MM.1S (cell line): ENCODE measurements around the gene CCDC146.

Experiments
- DNase-seq: peaks from one replicate; pipeline ENCODE4 v3.0.0-alpha.2; 2015
- H2AFZ ChIP-seq: fragments of 300-600 bp; sonication (generic); 2 replicates; pipeline ENCODE4 v1.6.0; 2016; ENCODE audit warnings: antibody characterized with exemption, low read length
- H3F3A ChIP-seq: fragments of 300-600 bp; sonication (generic); 2 replicates; pipeline ENCODE4 v1.6.1; 2016; ENCODE audit warnings: mild to moderate bottlenecking, antibody characterized with exemption, low read length, moderate library complexity, mixed read lengths; ENCODE audit not compliant: insufficient read depth
- H3K27ac ChIP-seq: fragments of 300-600 bp; sonication (generic); 2 replicates; pipeline ENCODE4 v1.5.1; 2016; ENCODE audit warnings: mild to moderate bottlenecking, low read length
- H3K27me3 ChIP-seq: fragments of 300-600 bp; sonication (generic); replicated peaks from 2 replicates; pipeline ENCODE4 v1.6.0; 2016; ENCODE audit warnings: low read length; ENCODE audit not compliant: insufficient read depth
- H3K36me3 ChIP-seq: fragments of 300-600 bp; sonication (generic); replicated peaks from 2 replicates; pipeline ENCODE4 v1.6.1; 2016; ENCODE audit warnings: mild to moderate bottlenecking, low read length, mixed read lengths; ENCODE audit not compliant: insufficient read depth
- H3K4me1 ChIP-seq: fragments of 300-600 bp; sonication (generic); 2 replicates; pipeline ENCODE4 v1.6.1; 2016; ENCODE audit warnings: low read length, mixed read lengths
- H3K4me2 ChIP-seq: fragments of 300-600 bp; sonication (generic); 2 replicates; pipeline ENCODE4 v1.6.0; 2016; ENCODE audit warnings: low read depth, low read length
- H3K4me3 ChIP-seq: fragments of 300-600 bp; sonication (generic); 2 replicates; pipeline ENCODE4 v1.5.1; 2016; ENCODE audit warnings: low read length, mixed read lengths
- H3K79me2 ChIP-seq: fragments of 300-600 bp; sonication (generic); 2 replicates; pipeline ENCODE4 v1.6.1; 2016; ENCODE audit warnings: mixed run types, low read length, mixed read lengths
- H3K9ac ChIP-seq: fragments of 300-600 bp; sonication (generic); 2 replicates; pipeline ENCODE4 v1.6.1; 2016; ENCODE audit warnings: low read length, mixed read lengths
- H3K9me2 ChIP-seq: fragments of 300-600 bp; sonication (generic); replicated peaks from 2 replicates; pipeline ENCODE4 v1.6.1; 2016; ENCODE audit warnings: mild to moderate bottlenecking, low read length, mixed read lengths; ENCODE audit not compliant: insufficient read depth
- H3K9me3 ChIP-seq: fragments of 300-600 bp; sonication (generic); replicated peaks from 2 replicates; pipeline ENCODE4 v1.6.1; 2016; ENCODE audit warnings: mild to moderate bottlenecking, low read length, mixed read lengths; ENCODE audit not compliant: insufficient read depth
- H4K20me1 ChIP-seq: fragments of 300-600 bp; sonication (generic); 2 replicates; pipeline ENCODE4 v1.6.1; 2016; ENCODE audit warnings: mild to moderate bottlenecking, low read length, moderate library complexity, mixed read lengths; ENCODE audit not compliant: insufficient read depth
- CTCF ChIP-seq: fragments of 300-600 bp; sonication (generic); IDR thresholded peaks from 2 replicates; pipeline ENCODE4 v1.5.1; 2016; ENCODE audit warnings: antibody characterized with exemption, low read length, mixed read lengths
- EZH2 ChIP-seq: fragments of 300-600 bp; sonication (generic); optimal IDR thresholded peaks from 2 replicates; pipeline ENCODE3; 2017; ENCODE audit warnings: low read depth, mild to moderate bottlenecking, antibody characterized with exemption, low read length, mixed read lengths
- EZH2phosphoT487 ChIP-seq: fragments of 300-600 bp; sonication (generic); IDR thresholded peaks from 2 replicates; pipeline ENCODE4 v1.6.1; 2018; ENCODE audit warnings: antibody characterized with exemption, low read length

Gene CCDC146

GRCh38 chr7:77181015-77181595 lies 58.7 kb downstream of the CCDC146 start:
- H3K9ac ChIP-seq, result no peak overlapping the region
- H3K9me3 ChIP-seq, result no peaks in the 10 kb centered on the region

GRCh38 chr7:77181734-77182133 lies 59.3 kb downstream of the CCDC146 start:
- no peak for DNase-seq
- H3K9me3 ChIP-seq, result no peaks in the 10 kb centered on the region
- H3K36me3 ChIP-seq, result no peaks in the 10 kb centered on the region
- no peaks in the 10 kb centered on the region for H3K4me1 ChIP-seq
- H2AFZ ChIP-seq, result no peak overlapping the region
- H3K9me2 ChIP-seq, result no peaks in the 10 kb centered on the region
- H3K4me3 ChIP-seq, result no peak overlapping the region
- TF ChIP-seq EZH2phosphoT487, result no peak
- TF ChIP-seq CTCF, result no peak
- no peak for TF ChIP-seq EZH2
- no peaks in the 10 kb centered on the region for H3K27me3 ChIP-seq
- H3F3A ChIP-seq, result no peaks in the 10 kb centered on the region
- no peaks in the 10 kb centered on the region for H4K20me1 ChIP-seq
- no peak overlapping the region for H3K4me2 ChIP-seq
- H3K27ac ChIP-seq, result no peak overlapping the region
- no peaks in the 10 kb centered on the region for H3K79me2 ChIP-seq
- H3K9ac ChIP-seq, result no peak overlapping the region

More at GRCh38 chr7:77181015-77181595, 58.7 kb downstream of the CCDC146 start:
- no peak overlapping the region for H2AFZ ChIP-seq
- no peaks in the 10 kb centered on the region for H3K9me2 ChIP-seq
- DNase-seq, result no peak
- H3K4me1 ChIP-seq, result no peaks in the 10 kb centered on the region
- H3K36me3 ChIP-seq, result no peaks in the 10 kb centered on the region
- no peaks in the 10 kb centered on the region for H3K27me3 ChIP-seq
- no peak for TF ChIP-seq CTCF
- TF ChIP-seq EZH2, result no peak
- no peak for TF ChIP-seq EZH2phosphoT487
- H3K27ac ChIP-seq, result no peak overlapping the region
- H3F3A ChIP-seq, result no peaks in the 10 kb centered on the region
- H3K4me2 ChIP-seq, result no peak overlapping the region
- no peaks in the 10 kb centered on the region for H3K79me2 ChIP-seq
- no peaks in the 10 kb centered on the region for H4K20me1 ChIP-seq
- no peak overlapping the region for H3K4me3 ChIP-seq

- H3K4me2 ChIP-seq, result no peak overlapping the region
- no peaks in the 10 kb centered on the region for H3K36me3 ChIP-seq
- H3K9me2 ChIP-seq, result no peaks in the 10 kb centered on the region
- no peaks in the 10 kb centered on the region for H3K9me3 ChIP-seq
- H3K4me1 ChIP-seq, result no peaks in the 10 kb centered on the region
- H4K20me1 ChIP-seq, result no peaks in the 10 kb centered on the region
- H3K4me3 ChIP-seq, result no peak overlapping the region
- H3K9ac ChIP-seq, result no peak overlapping the region
- H3K27ac ChIP-seq, result no peak overlapping the region
- no peaks in the 10 kb centered on the region for H3K27me3 ChIP-seq
- no peak overlapping the region for H2AFZ ChIP-seq
- DNase-seq, result no peak
- H3K79me2 ChIP-seq, result no peaks in the 10 kb centered on the region
- no peak for TF ChIP-seq EZH2
- TF ChIP-seq EZH2phosphoT487, result no peak
- TF ChIP-seq CTCF, result no peak
- H3F3A ChIP-seq, result no peaks in the 10 kb centered on the region
These were observed 59.8 kb downstream of the CCDC146 start for GRCh38 chr7:77182261-77182660.
